ENCODE data around the gene MASP2. TPM values are rescaled to one million over a fixed set of nuclear protein-coding genes. Genes with fewer than 3 reads are reported as not detected.
"Not testable (repeated sequence)": the region's sequence is repeated elsewhere in the genome, so short reads cannot be mapped to it uniquely, and the experiment has no call there.

The MASP2 gene
- total RNA-seq, 1 donor from 2014 or later: under 0.01 TPM

DNA sequence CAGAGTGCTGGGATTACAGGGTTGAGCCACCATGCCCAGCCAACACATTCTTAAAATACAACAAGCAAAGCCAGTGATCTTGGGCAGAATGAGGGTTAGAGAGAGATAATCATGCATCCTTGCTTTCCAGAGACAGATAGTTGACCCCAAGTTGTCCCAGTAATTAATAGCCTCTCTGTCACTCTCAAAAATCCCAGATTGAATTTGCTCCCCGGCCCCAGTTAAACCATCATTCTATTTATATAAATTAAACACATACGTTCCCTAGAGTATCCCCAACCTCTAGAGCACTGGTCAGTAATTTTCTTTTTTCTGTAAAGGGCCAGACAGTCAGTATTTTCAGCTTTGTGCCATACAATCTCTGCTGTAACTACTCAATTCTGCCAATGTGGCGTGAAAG lies 50.9 kb downstream of the MASP2 start:
- Histone ChIP-seq H3K9me3 (ENCODE audit: control insufficient read depth in 3 of 3, low read length in 3 of 3) (no peaks in the 10 kb centered on the region), H3K9ac (ENCODE audit: low read depth in 1 of 3, low read length in 3 of 3) (no peak overlapping the region), H3K36me3 (ENCODE audit: control insufficient read depth in 3 of 3, insufficient read depth in 3 of 3, low read length in 3 of 3) (no peaks in the 10 kb centered on the region), H3K27ac (ENCODE audit: low read depth, low read length) (peak overlapping the region; percentile 44), H3K4me1 (ENCODE audit: control insufficient read depth in 3 of 3, insufficient read depth in 3 of 3, low read length in 3 of 3) (peaks cover 0 to 7% (median 4%) of the 10 kb centered on the region in 3 donors), H3K4me3 (ENCODE audit: low read length in 3 of 3) (no peak overlapping the region), H3K27me3 (ENCODE audit: control insufficient read depth in 3 of 3, insufficient read depth in 3 of 3, low read length in 3 of 3) (no peaks in the 10 kb centered on the region)

DNA sequence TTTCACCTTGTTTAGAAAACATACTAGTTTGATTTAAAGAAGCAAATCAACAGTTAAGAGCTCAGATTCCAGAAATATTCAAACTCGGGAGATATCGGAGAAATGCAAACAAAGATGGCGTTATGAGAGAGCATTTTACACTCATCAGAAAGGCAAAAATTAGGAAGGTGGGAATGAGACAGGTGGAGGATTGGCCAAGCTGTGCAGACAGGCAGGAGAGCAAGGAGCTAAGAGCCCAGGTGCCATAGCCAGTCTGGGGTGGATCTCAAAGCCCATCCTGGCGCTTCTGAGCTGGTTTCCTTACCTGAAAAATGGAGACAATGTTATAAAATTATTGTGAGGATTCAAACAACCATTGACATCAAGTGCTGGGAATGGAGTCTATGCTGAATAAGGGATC lies 54.2 kb downstream of the MASP2 start:
- Histone ChIP-seq H3K9ac (ENCODE audit: low read depth in 1 of 3, low read length in 3 of 3) (no peak overlapping the region), H3K4me3 (ENCODE audit: low read length in 3 of 3) (no peak overlapping the region), H3K27me3 (ENCODE audit: control insufficient read depth in 3 of 3, insufficient read depth in 3 of 3, low read length in 3 of 3) (no peaks in the 10 kb centered on the region), H3K9me3 (ENCODE audit: control insufficient read depth in 3 of 3, low read length in 3 of 3) (no peaks in the 10 kb centered on the region), H3K36me3 (ENCODE audit: control insufficient read depth in 3 of 3, insufficient read depth in 3 of 3, low read length in 3 of 3) (no peaks in the 10 kb centered on the region), H3K27ac (ENCODE audit: low read depth, low read length) (no peak overlapping the region), H3K4me1 (ENCODE audit: control insufficient read depth in 3 of 3, insufficient read depth in 3 of 3, low read length in 3 of 3) (peaks cover 0 to 7% (median 4%) of the 10 kb centered on the region in 3 donors)

DNA sequence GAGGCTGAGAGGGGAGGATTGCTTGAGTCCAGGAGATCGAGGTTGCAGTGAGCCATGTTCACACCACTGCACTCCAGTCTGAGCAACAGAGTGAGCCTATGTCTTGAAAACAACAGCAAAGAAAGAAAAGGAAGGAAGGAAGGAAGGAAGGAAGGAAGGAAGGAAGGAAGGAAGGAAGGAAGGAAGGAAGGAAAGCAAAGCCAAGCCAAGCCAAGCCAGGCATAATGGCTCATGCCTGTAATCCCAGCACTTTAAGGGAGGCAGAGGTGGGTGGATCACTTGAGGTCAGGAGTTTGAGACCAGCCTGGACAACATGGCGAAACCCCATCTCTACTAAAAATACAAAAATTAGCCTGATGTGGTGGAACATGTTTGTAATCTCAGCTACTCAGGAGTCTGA lies 55.0 kb downstream of the MASP2 start:
- not testable (repeated sequence) for H3K36me3 ChIP-seq (ENCODE audit: control insufficient read depth in 3 of 3, insufficient read depth in 3 of 3, low read length in 3 of 3); H3K27me3 ChIP-seq (ENCODE audit: control insufficient read depth in 3 of 3, insufficient read depth in 3 of 3, low read length in 3 of 3); H3K4me1 ChIP-seq (ENCODE audit: control insufficient read depth in 3 of 3, insufficient read depth in 3 of 3, low read length in 3 of 3); H3K27ac ChIP-seq (ENCODE audit: low read depth, low read length); H3K9me3 ChIP-seq (ENCODE audit: control insufficient read depth in 3 of 3, low read length in 3 of 3); H3K4me3 ChIP-seq (ENCODE audit: low read length in 3 of 3); H3K9ac ChIP-seq (ENCODE audit: low read depth in 1 of 3, low read length in 3 of 3)

DNA sequence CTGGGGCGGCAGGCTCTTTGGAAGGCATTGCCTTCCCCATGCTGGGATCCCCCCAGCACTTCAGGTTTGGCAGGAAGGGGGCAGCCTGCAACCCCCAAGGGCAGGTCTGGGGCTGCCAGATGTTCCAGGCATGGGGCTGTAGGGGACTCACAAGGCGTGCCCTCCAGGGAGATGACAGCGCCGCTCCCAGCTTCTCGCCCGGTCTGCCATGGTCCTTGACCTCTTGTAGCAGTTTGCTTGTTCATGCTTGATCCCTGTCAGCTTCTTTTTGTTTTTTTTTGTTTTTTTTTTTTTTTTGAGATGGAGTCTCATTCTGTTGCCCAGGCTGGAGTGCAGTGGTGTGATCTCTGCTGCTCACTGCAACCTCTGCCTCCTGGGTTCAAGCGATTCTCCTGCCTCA lies 56.2 kb downstream of the MASP2 start:
- Histone ChIP-seq H3K9ac (ENCODE audit: low read depth in 1 of 3, low read length in 3 of 3) (no peak overlapping the region), H3K4me1 (ENCODE audit: control insufficient read depth in 3 of 3, insufficient read depth in 3 of 3, low read length in 3 of 3) (peaks cover 0 to 3% (median 1%) of the 10 kb centered on the region in 3 donors), H3K27me3 (ENCODE audit: control insufficient read depth in 3 of 3, insufficient read depth in 3 of 3, low read length in 3 of 3) (no peaks in the 10 kb centered on the region), H3K9me3 (ENCODE audit: control insufficient read depth in 3 of 3, low read length in 3 of 3) (no peaks in the 10 kb centered on the region), H3K4me3 (ENCODE audit: low read length in 3 of 3) (no peak overlapping the region), H3K36me3 (ENCODE audit: control insufficient read depth in 3 of 3, insufficient read depth in 3 of 3, low read length in 3 of 3) (no peaks in the 10 kb centered on the region), H3K27ac (ENCODE audit: low read depth, low read length) (no peak overlapping the region)

DNA sequence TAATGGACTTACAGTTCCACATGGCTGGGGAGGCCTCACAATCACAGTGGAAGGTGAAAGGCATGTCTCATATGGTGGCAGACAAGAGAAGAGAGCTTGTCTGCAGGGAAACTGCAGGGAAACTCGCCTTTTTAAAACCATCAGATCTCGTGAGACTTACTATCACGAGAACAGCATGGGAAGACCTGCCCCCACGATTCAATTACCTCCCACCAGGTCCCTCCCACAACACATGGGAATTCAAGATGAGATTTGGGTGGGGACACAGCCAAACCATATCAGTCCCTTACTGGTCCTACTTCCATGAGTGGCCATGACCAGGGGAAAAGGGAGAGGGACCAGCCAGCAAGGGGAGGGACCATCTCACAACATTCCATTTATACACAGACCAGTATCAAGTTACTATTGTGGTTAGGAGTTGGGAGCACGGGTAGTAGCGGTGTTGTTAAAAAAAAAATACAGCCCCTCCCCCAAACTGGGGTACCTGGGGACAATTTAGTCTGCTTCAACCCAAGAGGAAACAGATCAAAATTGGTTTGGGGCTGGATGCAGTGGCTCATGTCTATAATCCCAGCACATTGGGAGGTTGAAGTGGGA lies 57.0 kb downstream of the MASP2 start:
- not testable (repeated sequence) for H3K4me1 ChIP-seq (ENCODE audit: control insufficient read depth in 3 of 3, insufficient read depth in 3 of 3, low read length in 3 of 3); H3K36me3 ChIP-seq (ENCODE audit: control insufficient read depth in 3 of 3, insufficient read depth in 3 of 3, low read length in 3 of 3); H3K27ac ChIP-seq (ENCODE audit: low read depth, low read length); H3K4me3 ChIP-seq (ENCODE audit: low read length in 3 of 3); H3K9ac ChIP-seq (ENCODE audit: low read depth in 1 of 3, low read length in 3 of 3); H3K27me3 ChIP-seq (ENCODE audit: control insufficient read depth in 3 of 3, insufficient read depth in 3 of 3, low read length in 3 of 3); H3K9me3 ChIP-seq (ENCODE audit: control insufficient read depth in 3 of 3, low read length in 3 of 3)

DNA sequence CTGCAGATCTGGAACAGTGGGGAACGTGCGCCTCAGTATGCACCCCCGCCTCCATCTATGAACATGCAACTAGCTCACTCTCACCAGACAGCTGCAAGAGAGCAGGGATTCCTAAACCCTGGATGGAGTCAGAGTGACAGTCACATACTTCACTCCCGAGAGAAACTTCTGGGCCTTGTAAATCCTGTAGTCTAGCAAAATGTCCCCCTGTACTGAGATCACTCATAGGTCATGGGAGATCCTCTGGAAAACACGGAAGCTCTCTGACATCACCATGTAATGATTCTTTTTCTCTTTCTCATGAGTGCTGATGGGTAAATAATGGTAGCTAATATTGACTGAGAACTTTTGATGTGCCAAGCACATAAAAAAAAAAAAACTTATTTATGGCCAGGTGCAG lies 57.9 kb downstream of the MASP2 start:
- H3K27me3 ChIP-seq (ENCODE audit: control insufficient read depth in 3 of 3, insufficient read depth in 3 of 3, low read length in 3 of 3): no peaks in the 10 kb centered on the region
- H3K4me3 ChIP-seq (ENCODE audit: low read length in 3 of 3): no peak overlapping the region
- no peak overlapping the region for H3K27ac ChIP-seq (ENCODE audit: low read depth, low read length)
- no peaks in the 10 kb centered on the region for H3K36me3 ChIP-seq (ENCODE audit: control insufficient read depth in 3 of 3, insufficient read depth in 3 of 3, low read length in 3 of 3)
- H3K9ac ChIP-seq (ENCODE audit: low read depth in 1 of 3, low read length in 3 of 3): no peak overlapping the region
- H3K9me3 ChIP-seq (ENCODE audit: control insufficient read depth in 3 of 3, low read length in 3 of 3): no peaks in the 10 kb centered on the region
- no peaks in the 10 kb centered on the region for H3K4me1 ChIP-seq (ENCODE audit: control insufficient read depth in 3 of 3, insufficient read depth in 3 of 3, low read length in 3 of 3)

- no peaks in the 10 kb centered on the region for H3K36me3 ChIP-seq (ENCODE audit: control insufficient read depth in 3 of 3, insufficient read depth in 3 of 3, low read length in 3 of 3)
Measured at GRCh38 chr1:10987840-10988417, 59.1 kb downstream of the MASP2 start.

GRCh38 chr1:10986525-10986890 lies 60.5 kb downstream of the MASP2 start:
- Histone ChIP-seq H3K4me3 (ENCODE audit: low read length in 3 of 3) (no peak overlapping the region), H3K27me3 (ENCODE audit: control insufficient read depth in 3 of 3, insufficient read depth in 3 of 3, low read length in 3 of 3) (no peaks in the 10 kb centered on the region), H3K36me3 (ENCODE audit: control insufficient read depth in 3 of 3, insufficient read depth in 3 of 3, low read length in 3 of 3) (no peaks in the 10 kb centered on the region), H3K9me3 (ENCODE audit: control insufficient read depth in 3 of 3, low read length in 3 of 3) (no peaks in the 10 kb centered on the region), H3K9ac (ENCODE audit: low read depth in 1 of 3, low read length in 3 of 3) (no peak overlapping the region), H3K4me1 (ENCODE audit: control insufficient read depth in 3 of 3, insufficient read depth in 3 of 3, low read length in 3 of 3) (peaks cover 0 to 4% (median 0%) of the 10 kb centered on the region in 3 donors), H3K27ac (ENCODE audit: low read depth, low read length) (no peak overlapping the region)

More at GRCh38 chr1:10987840-10988417, 59.1 kb downstream of the MASP2 start:
- Histone ChIP-seq H3K27ac (ENCODE audit: low read depth, low read length) (no peak overlapping the region), H3K4me3 (ENCODE audit: low read length in 3 of 3) (no peak overlapping the region), H3K9me3 (ENCODE audit: control insufficient read depth in 3 of 3, low read length in 3 of 3) (no peaks in the 10 kb centered on the region), H3K27me3 (ENCODE audit: control insufficient read depth in 3 of 3, insufficient read depth in 3 of 3, low read length in 3 of 3) (no peaks in the 10 kb centered on the region), H3K4me1 (ENCODE audit: control insufficient read depth in 3 of 3, insufficient read depth in 3 of 3, low read length in 3 of 3) (no peaks in the 10 kb centered on the region), H3K9ac (ENCODE audit: low read depth in 1 of 3, low read length in 3 of 3) (no peak overlapping the region)

DNA sequence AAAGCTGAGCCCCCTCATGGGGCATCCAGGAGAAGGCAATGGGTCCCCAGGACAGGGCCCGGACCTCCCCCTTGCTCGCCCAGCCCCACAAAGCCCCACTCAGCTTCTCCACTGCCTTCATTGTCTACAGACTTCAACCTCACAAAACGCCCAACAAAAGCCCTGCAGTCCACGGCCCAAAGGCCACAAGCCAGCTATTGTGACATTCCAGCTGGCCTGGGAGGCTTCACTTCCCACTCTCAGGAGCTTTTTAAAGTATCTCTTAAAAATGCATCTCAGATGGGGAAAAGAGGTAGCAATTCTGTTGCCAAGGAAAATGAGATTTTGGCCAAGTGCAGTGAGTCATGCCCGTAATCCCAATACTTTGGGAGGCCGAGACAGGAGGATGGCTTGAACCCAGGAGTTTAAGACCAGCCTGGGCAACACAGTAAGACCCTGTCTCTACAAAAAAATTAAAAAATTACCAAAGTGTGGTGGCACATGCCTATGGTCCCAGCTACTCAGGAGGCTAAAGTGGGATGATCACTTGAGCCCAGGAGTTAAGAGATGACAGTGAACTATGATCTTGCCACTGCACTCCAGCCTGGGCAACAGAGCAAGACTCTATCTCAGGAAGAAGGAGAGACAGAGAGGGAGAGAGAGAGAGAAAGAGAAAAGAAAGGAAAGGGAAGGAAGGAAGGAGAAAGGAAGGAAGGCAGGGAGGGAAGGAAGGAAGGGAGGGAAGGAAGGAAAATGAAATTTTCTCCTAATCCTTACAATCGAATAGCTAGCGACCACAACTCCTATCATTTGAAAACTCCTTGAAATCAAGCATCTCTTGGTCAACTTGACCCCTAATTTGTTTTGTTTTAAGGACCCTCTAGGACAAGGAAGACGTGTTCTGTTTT lies 66.0 kb downstream of the MASP2 start:
- no peaks in the 10 kb centered on the region for H3K27me3 ChIP-seq (ENCODE audit: control insufficient read depth in 3 of 3, insufficient read depth in 3 of 3, low read length in 3 of 3)
- peak overlapping the region; percentile 80 for H3K27ac ChIP-seq (ENCODE audit: low read depth, low read length)
- H3K9ac ChIP-seq (ENCODE audit: low read depth in 1 of 3, low read length in 3 of 3): peak overlapping the region; percentile 36 to 81 (median 75)
- H3K4me1 ChIP-seq (ENCODE audit: control insufficient read depth in 3 of 3, insufficient read depth in 3 of 3, low read length in 3 of 3): peaks cover 15 to 34% (median 25%) of the 10 kb centered on the region in 3 donors
- peak overlapping the region; percentile 61 to 67 (median 64) for H3K4me3 ChIP-seq (ENCODE audit: low read length in 3 of 3)
- H3K9me3 ChIP-seq (ENCODE audit: control insufficient read depth in 3 of 3, low read length in 3 of 3): no peaks in the 10 kb centered on the region
- H3K36me3 ChIP-seq (ENCODE audit: control insufficient read depth in 3 of 3, insufficient read depth in 3 of 3, low read length in 3 of 3): no peaks in the 10 kb centered on the region

DNA sequence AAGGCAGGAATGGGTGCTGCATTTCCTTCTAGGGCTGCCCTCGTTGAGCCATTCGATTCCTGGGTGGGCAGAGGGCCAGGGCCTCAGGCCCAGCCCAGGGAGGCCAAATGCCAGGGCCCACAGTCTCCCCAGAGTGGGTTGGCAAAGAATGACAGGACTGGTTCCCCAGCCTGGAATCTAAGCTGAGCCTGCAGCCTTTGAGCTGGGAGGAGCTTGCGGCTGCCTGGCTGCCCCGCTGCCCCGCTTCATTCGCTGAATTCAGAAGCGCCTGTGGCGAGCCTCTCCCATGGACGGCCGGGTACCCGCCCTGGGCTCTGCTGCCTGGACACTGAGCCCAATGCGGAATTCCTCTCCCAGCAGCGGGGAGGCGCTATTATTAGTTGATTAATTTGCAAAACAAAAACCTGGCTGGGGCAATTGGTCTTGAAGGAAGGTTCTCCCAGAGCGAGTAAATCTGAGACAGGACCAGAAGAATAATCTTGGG lies 66.9 kb downstream of the MASP2 start:
- Histone ChIP-seq H3K9ac (ENCODE audit: low read depth in 1 of 3, low read length in 3 of 3) (peak overlapping the region; percentile 36 to 81 (median 75)), H3K27ac (ENCODE audit: low read depth, low read length) (peak overlapping the region; percentile 80)

More for the DNA sequence above, 66.9 kb downstream of the MASP2 start:
- H3K27me3 ChIP-seq (ENCODE audit: control insufficient read depth in 3 of 3, insufficient read depth in 3 of 3, low read length in 3 of 3): no peaks in the 10 kb centered on the region
- H3K36me3 ChIP-seq (ENCODE audit: control insufficient read depth in 3 of 3, insufficient read depth in 3 of 3, low read length in 3 of 3): no peaks in the 10 kb centered on the region
- peaks cover 22 to 41% (median 33%) of the 10 kb centered on the region in 3 donors for H3K4me1 ChIP-seq (ENCODE audit: control insufficient read depth in 3 of 3, insufficient read depth in 3 of 3, low read length in 3 of 3)
- H3K4me3 ChIP-seq (ENCODE audit: low read length in 3 of 3): peak overlapping the region; percentile 61 to 67 (median 64)
- H3K9me3 ChIP-seq (ENCODE audit: control insufficient read depth in 3 of 3, low read length in 3 of 3): no peaks in the 10 kb centered on the region
